D721Med (cell line): Measurements from ENCODE around the gene RAB19.
"Not testable (repeated sequence)": the region's sequence is repeated elsewhere in the genome, so short reads cannot be mapped to it uniquely, and the experiment has no call there.

Experiments used
- DNase-seq: peaks from one replicate; pipeline ENCODE4 v3.0.0; 2011; ENCODE audit warnings: low spot score; ENCODE audit not compliant: insufficient read length
- FAIRE-seq: peaks from 2 replicates; lab custom pipeline; 2011; peaks lifted over from hg19 to GRCh38; lab: Jason Lieb, UNC
- CTCF ChIP-seq: IDR thresholded peaks from 2 replicates; pipeline ENCODE4 v1.5.1; 2012; ENCODE audit warnings: mild to moderate bottlenecking, control low read depth; ENCODE audit not compliant: insufficient read depth; ENCODE audit errors: missing control alignments

RAB19 gene

GRCh38 chr7:140440593-140440992, 36.7 kb downstream of the RAB19 start:
- DNase-seq (no peak), FAIRE-seq (no peak)
- no peak for TF ChIP-seq CTCF

- no peak for TF ChIP-seq CTCF
- FAIRE-seq (no peak), DNase-seq (no peak)
Observed at GRCh38 chr7:140441519-140441918, 37.7 kb downstream of the RAB19 start.

- no peak for DNase-seq
- no peak for TF ChIP-seq CTCF
- FAIRE-seq, result no peak
Observed at GRCh38 chr7:140446467-140446866, 42.6 kb downstream of the RAB19 start.

GRCh38 chr7:140447841-140448240, 44.0 kb downstream of the RAB19 start:
- no peak for TF ChIP-seq CTCF
- no peak for FAIRE-seq
- DNase-seq, result no peak

GRCh38 chr7:140448781-140449480, 45.1 kb downstream of the RAB19 start:
- FAIRE-seq, result no peak
- DNase-seq, result no peak
- TF ChIP-seq CTCF, result no peak

GRCh38 chr7:140451716-140452115, 47.9 kb downstream of the RAB19 start:
- FAIRE-seq (no peak), DNase-seq (no peak)
- no peak for TF ChIP-seq CTCF

- no peak for FAIRE-seq
- DNase-seq, result no peak
- no peak for TF ChIP-seq CTCF
Observed at GRCh38 chr7:140453273-140453672, 49.4 kb downstream of the RAB19 start.

GRCh38 chr7:140453785-140454656, 50.2 kb downstream of the RAB19 start:
- not testable (repeated sequence) for DNase-seq, FAIRE-seq
